Measurements from ENCODE around the gene CLIC5. TPM values are rescaled to one million over a fixed set of nuclear protein-coding genes. Genes with fewer than 3 reads are reported as not detected.

Gene CLIC5
- total RNA-seq, 4 donors from 2014 or later, result 0.45 to 2.6 (median 1.6) TPM

DNA sequence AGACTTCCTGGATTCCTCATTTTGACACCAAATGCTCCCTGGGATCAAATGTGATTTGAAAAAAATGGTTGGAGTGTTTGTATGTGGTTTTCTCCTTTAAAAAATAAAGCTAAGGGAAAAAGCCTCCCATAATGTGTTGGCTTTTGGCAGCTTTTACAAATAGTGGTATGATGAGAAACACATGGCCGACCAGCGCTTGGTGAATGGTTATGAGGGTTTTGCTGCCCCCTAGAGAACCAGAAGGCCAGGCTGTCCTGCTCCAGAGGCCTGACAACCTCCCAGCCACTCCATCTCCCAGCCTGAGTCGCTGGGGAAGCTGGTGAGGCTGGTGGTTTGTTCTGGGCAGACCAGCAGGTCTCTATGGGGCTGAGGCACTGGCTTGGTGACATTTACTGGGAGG is 69.3 kb downstream of the CLIC5 start:
- Histone ChIP-seq H3K4me3 (no peak overlapping the region), H3K27me3 (no peaks in the 10 kb centered on the region), H3K4me1 (no peaks in the 10 kb centered on the region), H3K36me3 (no peaks in the 10 kb centered on the region), H3K9me3 (no peaks in the 10 kb centered on the region), H3K27ac (no peak overlapping the region)
- 43% methylated on average over 3 of the region's 3 CpGs for WGBS
- DNase-seq (ENCODE audit: low spot score in 2 of 2), result no peak
- no peak for TF ChIP-seq EP300 (IDR thresholded peaks at IDR 0.05)
- no peak for TF ChIP-seq POLR2A (IDR thresholded peaks at IDR 0.05)
- TF ChIP-seq, protein P1, sequence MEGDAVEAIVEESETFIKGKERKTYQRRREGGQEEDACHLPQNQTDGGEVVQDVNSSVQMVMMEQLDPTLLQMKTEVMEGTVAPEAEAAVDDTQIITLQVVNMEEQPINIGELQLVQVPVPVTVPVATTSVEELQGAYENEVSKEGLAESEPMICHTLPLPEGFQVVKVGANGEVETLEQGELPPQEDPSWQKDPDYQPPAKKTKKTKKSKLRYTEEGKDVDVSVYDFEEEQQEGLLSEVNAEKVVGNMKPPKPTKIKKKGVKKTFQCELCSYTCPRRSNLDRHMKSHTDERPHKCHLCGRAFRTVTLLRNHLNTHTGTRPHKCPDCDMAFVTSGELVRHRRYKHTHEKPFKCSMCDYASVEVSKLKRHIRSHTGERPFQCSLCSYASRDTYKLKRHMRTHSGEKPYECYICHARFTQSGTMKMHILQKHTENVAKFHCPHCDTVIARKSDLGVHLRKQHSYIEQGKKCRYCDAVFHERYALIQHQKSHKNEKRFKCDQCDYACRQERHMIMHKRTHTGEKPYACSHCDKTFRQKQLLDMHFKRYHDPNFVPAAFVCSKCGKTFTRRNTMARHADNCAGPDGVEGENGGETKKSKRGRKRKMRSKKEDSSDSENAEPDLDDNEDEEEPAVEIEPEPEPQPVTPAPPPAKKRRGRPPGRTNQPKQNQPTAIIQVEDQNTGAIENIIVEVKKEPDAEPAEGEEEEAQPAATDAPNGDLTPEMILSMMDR (IDR thresholded peaks at IDR 0.05), result peak in 1 of 2 donors; percentile 17
- no peak for TF ChIP-seq POLR2AphosphoS5 (IDR thresholded peaks at IDR 0.05)

- WGBS, result 58% methylated on average over 3 of the region's 3 CpGs
- DNase-seq (ENCODE audit: low spot score in 2 of 2), result no peak
- H3K4me1 ChIP-seq, result no peaks in the 10 kb centered on the region
- TF ChIP-seq EP300 (IDR thresholded peaks at IDR 0.05), result no peak
- TF ChIP-seq POLR2AphosphoS5 (IDR thresholded peaks at IDR 0.05), result no peak
- no peak for TF ChIP-seq POLR2A (IDR thresholded peaks at IDR 0.05)
- H3K9me3 ChIP-seq, result no peaks in the 10 kb centered on the region
- no peaks in the 10 kb centered on the region for H3K36me3 ChIP-seq
- H3K4me3 ChIP-seq, result no peak overlapping the region
- H3K27me3 ChIP-seq, result no peaks in the 10 kb centered on the region
- H3K27ac ChIP-seq, result no peak overlapping the region
Measured at GRCh38 chr6:45942953-45943352, 72.7 kb downstream of the CLIC5 start.

GRCh38 chr6:45933855-45934254 is 81.8 kb downstream of the CLIC5 start:
- TF ChIP-seq EP300 (IDR thresholded peaks at IDR 0.05), result no peak
- no peak for TF ChIP-seq POLR2AphosphoS5 (IDR thresholded peaks at IDR 0.05)
- H3K9me3 ChIP-seq, result no peaks in the 10 kb centered on the region
- no peak for DNase-seq (ENCODE audit: low spot score in 2 of 2)
- H3K27me3 ChIP-seq, result no peaks in the 10 kb centered on the region
- WGBS, result 76% methylated on average over 7 of the region's 7 CpGs
- peaks cover 4% of the 10 kb centered on the region for H3K4me1 ChIP-seq
- no peak overlapping the region for H3K4me3 ChIP-seq
- H3K36me3 ChIP-seq, result no peaks in the 10 kb centered on the region
- H3K27ac ChIP-seq, result no peak overlapping the region

GRCh38 chr6:45931232-45931631 is 84.4 kb downstream of the CLIC5 start:
- no peaks in the 10 kb centered on the region for H3K36me3 ChIP-seq
- no peak overlapping the region for H3K4me3 ChIP-seq
- DNase-seq (ENCODE audit: low spot score in 2 of 2), result no peak
- H3K27ac ChIP-seq, result no peak overlapping the region
- TF ChIP-seq EP300 (IDR thresholded peaks at IDR 0.05), result no peak
- TF ChIP-seq, protein P1 (IDR thresholded peaks at IDR 0.05), result no peak
- TF ChIP-seq POLR2A (IDR thresholded peaks at IDR 0.05), result no peak
- no peak for TF ChIP-seq POLR2AphosphoS5 (IDR thresholded peaks at IDR 0.05)
- peaks cover 4% of the 10 kb centered on the region for H3K4me1 ChIP-seq
- H3K27me3 ChIP-seq, result no peaks in the 10 kb centered on the region
- WGBS, result 91% methylated on average over 1 of the region's 1 CpG
- no peaks in the 10 kb centered on the region for H3K9me3 ChIP-seq

DNA sequence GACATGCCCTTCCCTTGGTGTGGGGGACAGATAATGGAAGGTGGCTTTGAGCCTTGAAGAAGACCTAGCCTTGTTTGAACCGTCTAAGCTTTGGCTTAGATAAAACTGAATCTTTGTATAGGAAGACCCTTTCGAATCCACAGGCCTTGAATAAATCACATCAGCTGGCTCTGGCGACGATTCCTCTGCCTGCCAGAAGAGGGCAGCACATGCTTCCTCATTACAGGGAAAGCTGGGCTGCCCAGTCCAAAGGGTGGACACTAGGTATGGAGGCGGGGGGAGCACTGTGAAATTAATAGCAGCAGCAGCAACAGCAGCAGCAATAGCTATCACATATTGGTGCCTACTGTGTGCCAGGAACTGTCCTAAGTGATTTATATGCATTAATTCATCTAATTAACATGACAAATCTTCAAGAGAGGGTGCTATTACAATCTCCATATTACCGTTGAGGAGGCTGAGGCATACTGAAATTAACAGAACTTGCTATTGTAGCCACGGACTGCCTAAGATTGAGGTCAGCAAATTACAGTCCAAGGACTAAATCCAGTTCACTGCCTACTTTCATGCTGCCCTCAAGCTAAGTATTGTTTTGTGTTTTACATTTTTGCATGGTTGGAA is 85.1 kb downstream of the CLIC5 start:
- Histone ChIP-seq H3K9me3 (no peaks in the 10 kb centered on the region), H3K4me3 (no peak overlapping the region), H3K27me3 (no peaks in the 10 kb centered on the region), H3K27ac (no peak overlapping the region), H3K4me1 (peaks cover 4% of the 10 kb centered on the region), H3K36me3 (no peaks in the 10 kb centered on the region)
- 19% methylated on average over 7 of the region's 7 CpGs for WGBS
- DNase-seq (ENCODE audit: low spot score in 2 of 2), result no peak
- TF ChIP-seq EP300 (IDR thresholded peaks at IDR 0.05) (no peak), POLR2A (IDR thresholded peaks at IDR 0.05) (no peak), POLR2AphosphoS5 (IDR thresholded peaks at IDR 0.05) (no peak)
- TF ChIP-seq, protein P1 (IDR thresholded peaks at IDR 0.05), result peak; percentile 80 to 94

- no peaks in the 10 kb centered on the region for H3K36me3 ChIP-seq
- no peak overlapping the region for H3K27ac ChIP-seq
- no peaks in the 10 kb centered on the region for H3K27me3 ChIP-seq
- no peak overlapping the region for H3K4me3 ChIP-seq
- peaks cover 4% of the 10 kb centered on the region for H3K4me1 ChIP-seq
- no peaks in the 10 kb centered on the region for H3K9me3 ChIP-seq
- no peak for TF ChIP-seq EP300 (IDR thresholded peaks at IDR 0.05)
- TF ChIP-seq POLR2A (IDR thresholded peaks at IDR 0.05), result no peak
- TF ChIP-seq, protein P1 (IDR thresholded peaks at IDR 0.05), result no peak
- no peak for TF ChIP-seq POLR2AphosphoS5 (IDR thresholded peaks at IDR 0.05)
- 81% methylated on average over 13 of the region's 17 CpGs for WGBS
- no peak for DNase-seq (ENCODE audit: low spot score in 2 of 2)
Measured at GRCh38 chr6:45929421-45930361, 86.0 kb downstream of the CLIC5 start.

Data from suprapubic skin (tissue), 4 donors.